ENCODE results near the gene CDK6. TPM values are rescaled to one million over a fixed set of nuclear protein-coding genes. Genes with fewer than 3 reads are reported as not detected.
A peak's percentile ranks its signal among the peaks of the same experiment; 100 is the strongest.

CDK6 gene
- total and polyA plus RNA-seq, 10 of the 15 experiments (the other 5 are each of a cell fraction or from before 2014, with no cell fraction given), result 8.0 to 118 (median 45.8) TPM

- FAIRE-seq (peak; percentile 23), DNase-seq (ENCODE audit: low read depth, low spot score) (peak; percentile 49), ATAC-seq (peak; percentile 94)
- WGBS (ENCODE audit: insufficient coverage, insufficient replicate concordance, low lambda C conversion rate, missing lambda C conversion rate), result 12% methylated on average over 5 of the region's 5 CpGs
- in situ Hi-C loops (cut with MboI) (no loop called here), intact Hi-C loops (cut with micrococcal nuclease; ENCODE audit: unreplicated experiment) (no loop called here)
- Histone ChIP-seq H3K79me2 (ENCODE audit: control insufficient read depth, insufficient read depth, low read length) (peaks cover 22% of the 10 kb centered on the region), H3K27me3 (replicated peaks in 1 of 2; ENCODE audit: control insufficient read depth in 2 of 2, insufficient read depth in 2 of 2, low read length in 1 of 2) (no peaks in the 10 kb centered on the region), H3K36me3 (ENCODE audit: control insufficient read depth in 2 of 2, insufficient read depth in 2 of 2, low read length in 1 of 2) (peaks cover 6 to 9% of the 10 kb centered on the region in 2 experiments), H3K4me3 (0 out of 2 replicates have a peak overlapping the region, but pooled peaks have one; percentile 24), H3K4me2 (ENCODE audit: control insufficient read depth, insufficient read depth) (peak overlapping the region; percentile 72; the same call in 1 of the 2 replicates), H3K9ac (ENCODE audit: control insufficient read depth, insufficient read depth, low read length) (no peak overlapping the region), H2AFZ (ENCODE audit: control insufficient read depth, low read depth, low read length) (no peak overlapping the region), H3K27ac (ENCODE audit: control insufficient read depth, insufficient read depth) (peak overlapping the region; percentile 30), H3K4me1 (ENCODE audit: control insufficient read depth, insufficient read depth, low read length) (peaks cover 15% of the 10 kb centered on the region), H4K20me1 (ENCODE audit: control insufficient read depth, insufficient read depth) (no peaks in the 10 kb centered on the region), H3K9me3 (replicated peaks; ENCODE audit: control insufficient read depth, insufficient read depth, low read length) (no peaks in the 10 kb centered on the region; the same call in none of the 3 replicates)
- ChIA-PET CTCF (interaction anchor here (0.9 to 1.5 kb wide), 2 partner anchors 10 to 15 kb away, joined by 4 to 6 read pairs; no protein-coding TSS in a partner anchor), RAD21 (ENCODE audit: unreplicated experiment) (interaction anchor here (0.6 to 1.6 kb wide), 7 partner anchors 14 to 148 kb away, joined by 3 to 4 read pairs (median 3); no protein-coding TSS in a partner anchor), POLR2A (interaction anchor here (0.9 kb wide), 1 partner anchor 24 kb away, joined by 3 read pairs; no protein-coding TSS in a partner anchor), SMC1A (ENCODE audit: uncharacterized antibody, unreplicated experiment) (interaction anchor here (1.0 to 2.8 kb wide), 12 partner anchors 10 to 148 kb away, joined by 3 to 10 read pairs (median 4); no protein-coding TSS in a partner anchor)
- no TSS peak for BruUV-seq (replicated peaks)
- TF ChIP-seq CREM (IDR thresholded peaks at IDR 0.05; ENCODE audit: low read depth), result peak; percentile 89
- TF ChIP-seq CBX3 (IDR thresholded peaks at IDR 0.05; ENCODE audit: borderline replicate concordance, low read depth), result no peak
- TF ChIP-seq ATF7 (IDR thresholded peaks at IDR 0.05; ENCODE audit: low read depth), result peak; percentile 68; the same call in 1 of the 2 replicates
- TF ChIP-seq MEF2A (IDR thresholded peaks at IDR 0.05; ENCODE audit: insufficient read depth, low read depth, low read length), result 0 out of 2 replicates have a peak, but pooled peaks have one; percentile 30
- peak; percentile 42 to 52; a peak in 2 of 4 replicates for TF ChIP-seq IKZF2 (IDR thresholded peaks at IDR 0.05)
- TF ChIP-seq MTA3 (IDR thresholded peaks at IDR 0.05; ENCODE audit: borderline replicate concordance, low read length), result peak; percentile 70; the same call in 1 of the 2 replicates
- peak; percentile 40; the same call in 1 of the 2 replicates for TF ChIP-seq PML (IDR thresholded peaks at IDR 0.05; ENCODE audit: low read length)
- TF ChIP-seq CEBPB (IDR thresholded peaks at IDR 0.05; ENCODE audit: borderline replicate concordance in 1 of 2, low read depth in 2 of 2, low read length in 2 of 2), result peak in 1 of 2 experiments; percentile 10; a peak in 1 of 4 replicates
- TF ChIP-seq IRF4 (IDR thresholded peaks at IDR 0.05; ENCODE audit: low read depth, low read length), result peak; percentile 51; the same call in 1 of the 2 replicates
- peak; percentile 10; the same call in 1 of the 2 replicates for TF ChIP-seq RAD21 (IDR thresholded peaks at IDR 0.05; ENCODE audit: insufficient read depth, low read depth, low read length)
- TF ChIP-seq JUNB (IDR thresholded peaks at IDR 0.05), result peak; percentile 95
- peak; percentile 84 for TF ChIP-seq EED (IDR thresholded peaks at IDR 0.05; ENCODE audit: low read depth)
- peak in 1 of 2 experiments; percentile 39; a peak in 1 of 4 replicates for TF ChIP-seq ETV6 (conservative IDR thresholded peaks at IDR 0.05 in 1 of 2, IDR thresholded peaks at IDR 0.05 in 1 of 2; ENCODE audit: borderline replicate concordance in 1 of 2, low read depth in 1 of 2)
- TF ChIP-seq HDAC2 (IDR thresholded peaks at IDR 0.05), result no peak
- 0 out of 2 replicates have a peak, but pooled peaks have one; percentile 18 for TF ChIP-seq CHD2 (IDR thresholded peaks at IDR 0.05; ENCODE audit: borderline replicate concordance, low read depth, low read length)
- TF ChIP-seq POLR2AphosphoS5 (IDR thresholded peaks at IDR 0.05; ENCODE audit: low read length), result no peak
- 0 out of 4 replicates have a peak, but pooled peaks of 1 of the 2 experiments have one; percentile 58 for TF ChIP-seq SRF (IDR thresholded peaks at IDR 0.05; ENCODE audit: low read depth in 2 of 2, low read length in 2 of 2)
- peak; percentile 79 for TF ChIP-seq PKNOX1 (IDR thresholded peaks at IDR 0.05)
- no peak for TF ChIP-seq STAT3 (IDR thresholded peaks at IDR 0.05; ENCODE audit: low read depth, low read length)
- no peak for TF ChIP-seq IRF5 (IDR thresholded peaks at IDR 0.05; ENCODE audit: borderline replicate concordance)
- peak; percentile 70; the same call in 1 of the 2 replicates for TF ChIP-seq FOXM1 (IDR thresholded peaks at IDR 0.05; ENCODE audit: low read depth, low read length)
- peak; percentile 88 for TF ChIP-seq NFIC (IDR thresholded peaks at IDR 0.05; ENCODE audit: low read depth, low read length)
These were observed 67.6 kb downstream of the CDK6 start for GRCh38 chr7:92768501-92769393.

All from GM12878 (cell line).